Panc1 (cell line): ENCODE results near the gene NUDT15. TPM values are rescaled to one million over a fixed set of nuclear protein-coding genes. Genes with fewer than 3 reads are reported as not detected.
"Not testable (repeated sequence)": the region's sequence is repeated elsewhere in the genome, so short reads cannot be mapped to it uniquely, and the experiment has no call there.

Source experiments
- ATAC-seq: fragments of 200-7000 bp; cut with Tn5 transposase; 2 replicates; pipeline ENCODE4 v1.9.1; 2020; ENCODE audit warnings: mild to moderate bottlenecking, moderate library complexity
- BruUV-seq: library from RNA; stranded (reverse); fragments of 400-500 nt; replicated peaks from 2 replicates; lab custom pipeline; 2021; lab: Mats Ljungman, UMichigan
- CTCF ChIA-PET: fragments of 300-600 bp; sonication (Branson Sonifier 250); formaldehyde crosslinking; loops from one replicate; lab custom pipeline; 2022; ENCODE audit warnings: antibody characterized with exemption; lab: Charles Lee
- POLR2A ChIA-PET: fragments of 300-600 bp; sonication (Branson Sonifier 250); formaldehyde crosslinking; loops from one replicate; lab custom pipeline; 2022; ENCODE audit warnings: antibody characterized with exemption; lab: Charles Lee
- DNase-seq: peaks from one replicate; pipeline ENCODE4 v3.0.0-alpha.2; 2010; ENCODE audit warnings: low read depth, low spot score
- H3K27ac ChIP-seq: 2 replicates; pipeline ENCODE4 v1.5.1; 2011; ENCODE audit warnings: mild to moderate bottlenecking, low read length, inconsistent platforms
- H3K27me3 ChIP-seq: fragments of 200-500 bp; sonication (Bioruptor generic); 2 replicates; pipeline ENCODE4 v1.6.0; 2014; ENCODE audit warnings: low read length, inconsistent platforms; ENCODE audit not compliant: control insufficient read depth, insufficient read depth
- H3K36me3 ChIP-seq: fragments of 200-500 bp; sonication (Bioruptor generic); 2 replicates; pipeline ENCODE4 v1.5.1; 2014; ENCODE audit warnings: inconsistent platforms, mild to moderate bottlenecking, low read length, moderate library complexity; ENCODE audit not compliant: control insufficient read depth, insufficient read depth
- H3K4me1 ChIP-seq: 2 replicates; pipeline ENCODE4 v1.5.1; 2011; ENCODE audit warnings: inconsistent platforms, mild to moderate bottlenecking, low read length, moderate library complexity; ENCODE audit not compliant: control insufficient read depth, insufficient read depth
- H3K4me3 ChIP-seq, 2 experiments: 2 replicates each; pipeline ENCODE4 v1.5.1; 2011 to 2012; ENCODE audit warnings: low read depth in 2 of 2, low read length in 2 of 2, mild to moderate bottlenecking in 2 of 2, inconsistent platforms in 1 of 2, moderate library complexity in 1 of 2
- H3K9me3 ChIP-seq: fragments of 200-500 bp; sonication (Bioruptor generic); 2 replicates; pipeline ENCODE4 v1.5.1; 2014; ENCODE audit warnings: low read depth, mild to moderate bottlenecking, inconsistent platforms, low read length, moderate library complexity; ENCODE audit not compliant: control insufficient read depth, insufficient read depth
- CTCF ChIP-seq: fragments of 450-650 bp; IDR thresholded peaks from 2 replicates; pipeline ENCODE4 v1.5.1; 2017; ENCODE audit warnings: mild to moderate bottlenecking
- POLR2AphosphoS5 ChIP-seq: IDR thresholded peaks from 2 replicates; pipeline ENCODE4 v1.6.1; 2012; ENCODE audit warnings: mild to moderate bottlenecking, low read depth, low read length, moderate library complexity
- REST ChIP-seq, 2 experiments: IDR thresholded peaks; 2 replicates each; pipeline ENCODE4 v1.6.1; 2011 to 2012; ENCODE audit warnings: low read depth in 2 of 2, control low read depth in 1 of 2, low read length in 1 of 2, mild to moderate bottlenecking in 1 of 2, moderate library complexity in 1 of 2; ENCODE audit not compliant: insufficient read depth in 1 of 2
- SIN3A ChIP-seq: IDR thresholded peaks from 2 replicates; pipeline ENCODE4 v1.6.1; 2012; ENCODE audit warnings: low read depth, mild to moderate bottlenecking, low read length, moderate library complexity, borderline replicate concordance; ENCODE audit not compliant: insufficient read depth
- TCF7L2 ChIP-seq: IDR thresholded peaks from 2 replicates; pipeline ENCODE4 v1.6.1; 2011; ENCODE audit warnings: mild to moderate bottlenecking, low read depth, low read length, inconsistent platforms
- in situ Hi-C: cut with HindIII; loops from 2 replicates; pipeline ENCODE4 v1.10.0; 2016; ENCODE audit warnings: low sequenced_read_pairs, low pct_unique_long_range_greater_than_20kb
- intact Hi-C: fragments of 100-400 bp; cut with micrococcal nuclease; formaldehyde crosslinking; loops from one replicate; pipeline ENCODE4 v1.10.0; 2022; ENCODE audit not compliant: unreplicated experiment
- total RNA-seq: library from RNA; stranded (reverse); gene quantifications from one replicate; pipeline ENCODE4 v1.2.1, GENCODE V29; 2021; ENCODE audit not compliant: unreplicated experiment

Gene NUDT15
- total RNA-seq, 1 experiment from 2014 or later, result 18.9 TPM

- intact Hi-C loops, result no loop called here
- in situ Hi-C loops, result no loop called here
- Histone ChIP-seq H3K27me3 (no peaks in the 10 kb centered on the region), H3K4me1 (no peaks in the 10 kb centered on the region), H3K27ac (no peak overlapping the region), H3K9me3 (no peaks in the 10 kb centered on the region), H3K36me3 (no peaks in the 10 kb centered on the region), H3K4me3 (no peak overlapping the region)
- TF ChIP-seq REST (IDR thresholded peaks at IDR 0.05; ENCODE audit: insufficient read depth in 1 of 2, low read depth in 2 of 2, low read length in 1 of 2), result no peak
- TF ChIP-seq TCF7L2, result no peak
- TF ChIP-seq POLR2AphosphoS5, result no peak
- no peak for TF ChIP-seq SIN3A
- no peak for TF ChIP-seq CTCF
- ChIA-PET POLR2A (no interaction called here), CTCF (no interaction called here)
- no TSS peak for BruUV-seq
- DNase-seq (no peak), ATAC-seq (no peak)
Measured at GRCh38 chr13:48054601-48055000, 17.1 kb downstream of the NUDT15 start.

GRCh38 chr13:48055712-48056111 lies 18.2 kb downstream of the NUDT15 start:
- ATAC-seq, result no peak
- intact Hi-C loops, result no loop called here
- TF ChIP-seq POLR2AphosphoS5 (no peak), REST (IDR thresholded peaks at IDR 0.05; ENCODE audit: insufficient read depth in 1 of 2, low read depth in 2 of 2, low read length in 1 of 2) (no peak), SIN3A (no peak), CTCF (no peak), TCF7L2 (no peak)
- Histone ChIP-seq H3K4me3 (no peak overlapping the region), H3K4me1 (no peaks in the 10 kb centered on the region), H3K36me3 (no peaks in the 10 kb centered on the region), H3K27me3 (no peaks in the 10 kb centered on the region), H3K27ac (no peak overlapping the region), H3K9me3 (no peaks in the 10 kb centered on the region)
- ChIA-PET POLR2A (no interaction called here), CTCF (no interaction called here)
- no TSS peak for BruUV-seq
- DNase-seq, result no peak
- in situ Hi-C loops, result no loop called here

GRCh38 chr13:48058536-48058935 lies 21.0 kb downstream of the NUDT15 start:
- H3K27me3 ChIP-seq, H3K27ac ChIP-seq, DNase-seq, POLR2A ChIA-PET, H3K4me3 ChIP-seq, intact Hi-C loops, H3K9me3 ChIP-seq, H3K4me1 ChIP-seq, in situ Hi-C loops, H3K36me3 ChIP-seq, CTCF ChIA-PET, BruUV-seq, ATAC-seq: not testable (repeated sequence)

GRCh38 chr13:48059951-48060350 lies 22.4 kb downstream of the NUDT15 start:
- H3K9me3 ChIP-seq, in situ Hi-C loops, POLR2A ChIA-PET, H3K4me1 ChIP-seq, H3K36me3 ChIP-seq, H3K4me3 ChIP-seq, H3K27ac ChIP-seq, H3K27me3 ChIP-seq, ATAC-seq, CTCF ChIA-PET, DNase-seq, BruUV-seq, intact Hi-C loops: not testable (repeated sequence)
